WTC11 (cell line): ENCODE data around the gene DERA. TPM values are rescaled to one million over a fixed set of nuclear protein-coding genes. Genes with fewer than 3 reads are reported as not detected.

ENCODE experiments used
- ATAC-seq: fragments of 200-7000 bp; cut with Tn5 transposase; 2 replicates; pipeline ENCODE4 v1.10.0; 2021; ENCODE audit warnings: mild to moderate bottlenecking, moderate library complexity
- CTCF ChIA-PET: fragments of 300-600 bp; sonication (Branson Sonifier 250); formaldehyde crosslinking; loops from one replicate; lab custom pipeline; 2021; ENCODE audit warnings: antibody characterized with exemption; lab: Charles Lee
- POLR2A ChIA-PET: fragments of 350-600 bp; sonication (Branson Sonifier 250); formaldehyde crosslinking; loops from one replicate; lab custom pipeline; 2021; ENCODE audit warnings: antibody characterized with exemption; lab: Charles Lee
- DNase-seq: peaks from one replicate; pipeline ENCODE4 v3.0.0; 2021; ENCODE audit warnings: low spot score
- H3K27ac Mint-ChIP-seq: 2 replicates; pipeline ENCODE4 v1.8.0; 2021; ENCODE audit warnings: mixed read lengths
- H3K27me3 Mint-ChIP-seq: 2 replicates; pipeline ENCODE4 v1.8.0; 2021; ENCODE audit warnings: low read depth, mild to moderate bottlenecking, moderate library complexity, mixed read lengths
- H3K36me3 Mint-ChIP-seq: 2 replicates; pipeline ENCODE4 v1.8.0; 2021; ENCODE audit warnings: mixed read lengths
- H3K4me1 Mint-ChIP-seq: 2 replicates; pipeline ENCODE4 v1.8.0; 2022; ENCODE audit warnings: mixed read lengths
- H3K4me3 Mint-ChIP-seq: 2 replicates; pipeline ENCODE4 v1.8.0; 2021; ENCODE audit warnings: mild to moderate bottlenecking, moderate library complexity, mixed read lengths
- H3K9me3 Mint-ChIP-seq: 2 replicates; pipeline ENCODE4 v1.8.0; 2021; ENCODE audit warnings: mixed read lengths
- FOXK1 ChIP-seq: sonication (generic); formaldehyde crosslinking; IDR thresholded peaks from 2 replicates; pipeline ENCODE4 v1.8.0; 2022; ENCODE audit warnings: mild to moderate bottlenecking, moderate library complexity, missing genetic modification reagents
- GABPB1 ChIP-seq: sonication (generic); formaldehyde crosslinking; IDR thresholded peaks from 2 replicates; pipeline ENCODE4 v1.8.1; 2023; ENCODE audit warnings: mild to moderate bottlenecking, missing genetic modification reagents
- NR1H2 ChIP-seq: sonication (generic); formaldehyde crosslinking; IDR thresholded peaks from 2 replicates; pipeline ENCODE4 v1.9.0; 2021; ENCODE audit warnings: mild to moderate bottlenecking, moderate library complexity, missing genetic modification reagents
- SMAD3 ChIP-seq: sonication (generic); formaldehyde crosslinking; IDR thresholded peaks from 2 replicates; pipeline ENCODE4 v1.8.0; 2022; ENCODE audit warnings: missing genetic modification reagents, mild to moderate bottlenecking, borderline replicate concordance
- SP1 ChIP-seq: sonication (generic); formaldehyde crosslinking; conservative IDR thresholded peaks from 2 replicates; pipeline ENCODE4 v1.8.1; 2022; ENCODE audit warnings: missing genetic modification reagents
- TCF7 ChIP-seq: sonication (generic); formaldehyde crosslinking; IDR thresholded peaks from 2 replicates; pipeline ENCODE4 v1.8.0; 2022; ENCODE audit warnings: mild to moderate bottlenecking, low read depth, missing genetic modification reagents, moderate library complexity
- TP53 ChIP-seq: sonication (generic); formaldehyde crosslinking; IDR thresholded peaks from 2 replicates; pipeline ENCODE4 v1.8.1; 2023; ENCODE audit warnings: mild to moderate bottlenecking, missing genetic modification reagents
- ZBTB43 ChIP-seq: sonication (generic); formaldehyde crosslinking; IDR thresholded peaks from 2 replicates; pipeline ENCODE4 v1.8.1; 2023; ENCODE audit warnings: mild to moderate bottlenecking, missing genetic modification reagents
- ZNF219 ChIP-seq: sonication (generic); formaldehyde crosslinking; IDR thresholded peaks from 2 replicates; pipeline ENCODE4 v1.8.0; 2023; ENCODE audit warnings: missing genetic modification reagents, mild to moderate bottlenecking, borderline replicate concordance
- ZNF671 ChIP-seq: fragments of 250-450 bp; sonication (Bioruptor Pico); IDR thresholded peaks from 2 replicates; pipeline ENCODE4 v1.8.0; 2021; ENCODE audit warnings: mild to moderate bottlenecking
- total RNA-seq: library from RNA; stranded (reverse); gene quantifications from 3 replicates; pipeline ENCODE4 v1.2.3, GENCODE V29; 2021
- TF ChIP-seq, protein P1 (sequence below): sonication (generic); formaldehyde crosslinking; IDR thresholded peaks from 2 replicates; pipeline ENCODE4 v1.8.1; 2022; ENCODE audit warnings: low read depth, mild to moderate bottlenecking, moderate library complexity, missing genetic modification reagents, borderline replicate concordance
- TF ChIP-seq, protein P2 (sequence below): sonication (generic); formaldehyde crosslinking; IDR thresholded peaks from 2 replicates; pipeline ENCODE4 v1.8.0; 2023; ENCODE audit warnings: mild to moderate bottlenecking, missing genetic modification reagents
- TF ChIP-seq, protein P3 (sequence below): sonication (generic); formaldehyde crosslinking; IDR thresholded peaks from 2 replicates; pipeline ENCODE4 v1.8.0; 2022; ENCODE audit warnings: mild to moderate bottlenecking, missing genetic modification reagents
- TF ChIP-seq, protein P4 (sequence below): fragments of 250-450 bp; sonication (Bioruptor Pico); IDR thresholded peaks from 2 replicates; pipeline ENCODE4 v1.8.0; 2021; ENCODE audit warnings: mild to moderate bottlenecking
- TF ChIP-seq, protein P5 (sequence below): sonication (generic); formaldehyde crosslinking; IDR thresholded peaks from 2 replicates; pipeline ENCODE4 v1.8.1; 2023; ENCODE audit warnings: mild to moderate bottlenecking, moderate library complexity, missing genetic modification reagents

DERA gene
- total RNA-seq, 1 experiment from 2014 or later: 22.4 TPM

DNA sequence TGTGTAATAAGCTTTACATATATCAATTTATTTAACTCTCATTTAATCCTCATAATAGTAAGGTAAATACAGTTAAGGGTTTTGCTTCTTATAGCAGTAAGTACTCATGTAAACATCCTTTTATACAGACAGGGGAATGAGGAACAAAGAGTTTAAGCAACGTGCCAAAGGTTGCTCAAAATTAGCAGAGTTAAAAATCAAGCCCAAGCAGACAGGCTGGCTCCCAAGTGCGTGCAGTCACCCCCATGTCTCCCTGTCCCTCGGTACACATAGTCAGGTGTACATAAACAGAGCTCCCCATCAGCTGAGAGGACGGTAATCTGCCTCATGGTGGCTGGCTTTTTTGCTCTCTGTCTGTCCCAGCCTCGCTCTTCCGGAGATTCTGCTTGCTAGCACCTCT is 126.4 kb downstream of the DERA start:
- TF ChIP-seq ZBTB43 (CRISPR knock-in tag) (no peak), NR1H2 (no peak), TCF7 (no peak), SMAD3 (no peak)
- TF ChIP-seq, protein P1, sequence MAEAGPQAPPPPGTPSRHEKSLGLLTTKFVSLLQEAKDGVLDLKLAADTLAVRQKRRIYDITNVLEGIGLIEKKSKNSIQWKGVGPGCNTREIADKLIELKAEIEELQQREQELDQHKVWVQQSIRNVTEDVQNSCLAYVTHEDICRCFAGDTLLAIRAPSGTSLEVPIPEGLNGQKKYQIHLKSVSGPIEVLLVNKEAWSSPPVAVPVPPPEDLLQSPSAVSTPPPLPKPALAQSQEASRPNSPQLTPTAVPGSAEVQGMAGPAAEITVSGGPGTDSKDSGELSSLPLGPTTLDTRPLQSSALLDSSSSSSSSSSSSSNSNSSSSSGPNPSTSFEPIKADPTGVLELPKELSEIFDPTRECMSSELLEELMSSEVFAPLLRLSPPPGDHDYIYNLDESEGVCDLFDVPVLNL: no peak
- TF ChIP-seq, protein P2, sequence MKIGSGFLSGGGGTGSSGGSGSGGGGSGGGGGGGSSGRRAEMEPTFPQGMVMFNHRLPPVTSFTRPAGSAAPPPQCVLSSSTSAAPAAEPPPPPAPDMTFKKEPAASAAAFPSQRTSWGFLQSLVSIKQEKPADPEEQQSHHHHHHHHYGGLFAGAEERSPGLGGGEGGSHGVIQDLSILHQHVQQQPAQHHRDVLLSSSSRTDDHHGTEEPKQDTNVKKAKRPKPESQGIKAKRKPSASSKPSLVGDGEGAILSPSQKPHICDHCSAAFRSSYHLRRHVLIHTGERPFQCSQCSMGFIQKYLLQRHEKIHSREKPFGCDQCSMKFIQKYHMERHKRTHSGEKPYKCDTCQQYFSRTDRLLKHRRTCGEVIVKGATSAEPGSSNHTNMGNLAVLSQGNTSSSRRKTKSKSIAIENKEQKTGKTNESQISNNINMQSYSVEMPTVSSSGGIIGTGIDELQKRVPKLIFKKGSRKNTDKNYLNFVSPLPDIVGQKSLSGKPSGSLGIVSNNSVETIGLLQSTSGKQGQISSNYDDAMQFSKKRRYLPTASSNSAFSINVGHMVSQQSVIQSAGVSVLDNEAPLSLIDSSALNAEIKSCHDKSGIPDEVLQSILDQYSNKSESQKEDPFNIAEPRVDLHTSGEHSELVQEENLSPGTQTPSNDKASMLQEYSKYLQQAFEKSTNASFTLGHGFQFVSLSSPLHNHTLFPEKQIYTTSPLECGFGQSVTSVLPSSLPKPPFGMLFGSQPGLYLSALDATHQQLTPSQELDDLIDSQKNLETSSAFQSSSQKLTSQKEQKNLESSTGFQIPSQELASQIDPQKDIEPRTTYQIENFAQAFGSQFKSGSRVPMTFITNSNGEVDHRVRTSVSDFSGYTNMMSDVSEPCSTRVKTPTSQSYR (CRISPR knock-in tag): no peak
- TF ChIP-seq, protein P3, sequence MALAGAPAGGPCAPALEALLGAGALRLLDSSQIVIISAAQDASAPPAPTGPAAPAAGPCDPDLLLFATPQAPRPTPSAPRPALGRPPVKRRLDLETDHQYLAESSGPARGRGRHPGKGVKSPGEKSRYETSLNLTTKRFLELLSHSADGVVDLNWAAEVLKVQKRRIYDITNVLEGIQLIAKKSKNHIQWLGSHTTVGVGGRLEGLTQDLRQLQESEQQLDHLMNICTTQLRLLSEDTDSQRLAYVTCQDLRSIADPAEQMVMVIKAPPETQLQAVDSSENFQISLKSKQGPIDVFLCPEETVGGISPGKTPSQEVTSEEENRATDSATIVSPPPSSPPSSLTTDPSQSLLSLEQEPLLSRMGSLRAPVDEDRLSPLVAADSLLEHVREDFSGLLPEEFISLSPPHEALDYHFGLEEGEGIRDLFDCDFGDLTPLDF (CRISPR knock-in tag): no peak
- ChIA-PET POLR2A (no interaction called here), CTCF (interaction anchor here (0.6 kb wide), 1 partner anchor 268 kb away, joined by 4 read pairs; no protein-coding TSS in a partner anchor)
- DNase-seq (no peak), ATAC-seq (no peak)
- H3K4me3 Mint-ChIP-seq: no peak overlapping the region
- 0 out of 2 replicates have a peak, but pooled peaks cover 2% of the 10 kb centered on the region for H3K36me3 Mint-ChIP-seq
- H3K27ac Mint-ChIP-seq: no peak overlapping the region
- peaks cover 14% of the 10 kb centered on the region for H3K4me1 Mint-ChIP-seq
- peaks cover 5% of the 10 kb centered on the region for H3K9me3 Mint-ChIP-seq
- H3K27me3 Mint-ChIP-seq: no peaks in the 10 kb centered on the region

DNA sequence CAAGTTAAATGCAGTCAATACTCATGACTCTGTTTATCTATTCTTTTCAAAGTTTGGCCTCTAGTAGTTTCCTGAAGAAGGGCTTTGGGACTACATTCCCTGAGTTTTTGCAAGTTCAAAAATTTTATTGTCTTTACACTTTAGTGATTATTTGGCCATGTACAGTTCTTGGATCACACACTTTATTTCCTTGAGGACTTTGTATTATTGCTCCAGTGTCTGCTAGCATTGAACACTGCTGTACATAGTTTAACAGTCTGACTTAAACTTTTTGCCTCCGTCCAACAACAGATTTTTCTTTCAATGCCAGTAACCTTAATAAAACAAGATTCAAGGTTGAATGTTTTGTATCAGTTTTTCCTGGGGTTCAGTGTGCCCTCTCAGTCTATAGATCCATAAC is 132.3 kb downstream of the DERA start:
- peaks cover 10% of the 10 kb centered on the region for H3K36me3 Mint-ChIP-seq
- DNase-seq: no peak
- TF ChIP-seq, protein P2 (CRISPR knock-in tag): no peak
- TF ChIP-seq GABPB1 (no peak), TP53 (CRISPR knock-in tag) (no peak)
- H3K27me3 Mint-ChIP-seq: no peaks in the 10 kb centered on the region
- ChIA-PET POLR2A (interaction anchor here (0.6 kb wide), 1 partner anchor 148 kb away, joined by 5 read pairs; no protein-coding TSS in a partner anchor), CTCF (no interaction called here)
- no peak overlapping the region for H3K27ac Mint-ChIP-seq
- no peak overlapping the region for H3K4me3 Mint-ChIP-seq
- no peak for ATAC-seq
- 0 out of 2 replicates have a peak, but pooled peaks cover 4% of the 10 kb centered on the region for H3K4me1 Mint-ChIP-seq
- H3K9me3 Mint-ChIP-seq: peaks cover 21% of the 10 kb centered on the region

GRCh38 chr12:16046266-16046665 is 135.1 kb downstream of the DERA start:
- Mint-ChIP-seq H3K27ac (no peak overlapping the region), H3K4me1 (peaks cover 8% of the 10 kb centered on the region), H3K36me3 (peaks cover 14% of the 10 kb centered on the region), H3K4me3 (no peak overlapping the region), H3K9me3 (peaks cover 36% of the 10 kb centered on the region), H3K27me3 (no peaks in the 10 kb centered on the region)
- ATAC-seq (no peak), DNase-seq (no peak)
- POLR2A ChIA-PET: no interaction called here
- TF ChIP-seq ZNF671 (CRISPR knock-in tag) (no peak), ZNF219 (no peak), SP1 (CRISPR knock-in tag) (no peak), FOXK1 (CRISPR knock-in tag) (no peak)
- TF ChIP-seq, protein P4, sequence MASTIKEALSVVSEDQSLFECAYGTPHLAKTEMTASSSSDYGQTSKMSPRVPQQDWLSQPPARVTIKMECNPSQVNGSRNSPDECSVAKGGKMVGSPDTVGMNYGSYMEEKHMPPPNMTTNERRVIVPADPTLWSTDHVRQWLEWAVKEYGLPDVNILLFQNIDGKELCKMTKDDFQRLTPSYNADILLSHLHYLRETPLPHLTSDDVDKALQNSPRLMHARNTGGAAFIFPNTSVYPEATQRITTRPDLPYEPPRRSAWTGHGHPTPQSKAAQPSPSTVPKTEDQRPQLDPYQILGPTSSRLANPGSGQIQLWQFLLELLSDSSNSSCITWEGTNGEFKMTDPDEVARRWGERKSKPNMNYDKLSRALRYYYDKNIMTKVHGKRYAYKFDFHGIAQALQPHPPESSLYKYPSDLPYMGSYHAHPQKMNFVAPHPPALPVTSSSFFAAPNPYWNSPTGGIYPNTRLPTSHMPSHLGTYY: no peak
- TF ChIP-seq, protein P5, sequence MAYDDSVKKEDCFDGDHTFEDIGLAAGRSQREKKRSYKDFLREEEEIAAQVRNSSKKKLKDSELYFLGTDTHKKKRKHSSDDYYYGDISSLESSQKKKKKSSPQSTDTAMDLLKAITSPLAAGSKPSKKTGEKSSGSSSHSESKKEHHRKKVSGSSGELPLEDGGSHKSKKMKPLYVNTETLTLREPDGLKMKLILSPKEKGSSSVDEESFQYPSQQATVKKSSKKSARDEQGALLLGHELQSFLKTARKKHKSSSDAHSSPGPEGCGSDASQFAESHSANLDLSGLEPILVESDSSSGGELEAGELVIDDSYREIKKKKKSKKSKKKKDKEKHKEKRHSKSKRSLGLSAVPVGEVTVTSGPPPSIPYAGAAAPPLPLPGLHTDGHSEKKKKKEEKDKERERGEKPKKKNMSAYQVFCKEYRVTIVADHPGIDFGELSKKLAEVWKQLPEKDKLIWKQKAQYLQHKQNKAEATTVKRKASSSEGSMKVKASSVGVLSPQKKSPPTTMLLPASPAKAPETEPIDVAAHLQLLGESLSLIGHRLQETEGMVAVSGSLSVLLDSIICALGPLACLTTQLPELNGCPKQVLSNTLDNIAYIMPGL (CRISPR knock-in tag): no peak
- TF ChIP-seq, protein P2 (CRISPR knock-in tag): no peak
- CTCF ChIA-PET: no interaction called here
